ENCODE data around the gene UNC5A.

The UNC5A gene

GRCh38 chr5:176892663-176893062 lies 82.3 kb downstream of the UNC5A start:
- H3K9ac ChIP-seq (ENCODE audit: low read length): no peak overlapping the region
- no peak overlapping the region for H2AK5ac ChIP-seq (ENCODE audit: low read length)
- no peak overlapping the region for H2BK15ac ChIP-seq (replicated peaks; ENCODE audit: low read depth)
- no peak overlapping the region for H3K18ac ChIP-seq (ENCODE audit: low read length)
- H3K27me3 ChIP-seq (ENCODE audit: insufficient read depth, low read length, poor library complexity): no peaks in the 10 kb centered on the region
- H3K4me1 ChIP-seq (ENCODE audit: control insufficient read depth, low read depth, low read length): no peaks in the 10 kb centered on the region
- no peaks in the 10 kb centered on the region for H3K79me2 ChIP-seq (ENCODE audit: control insufficient read depth, insufficient read depth, low read length)
- H4K5ac ChIP-seq (ENCODE audit: low read length): no peak overlapping the region
- H3K23ac ChIP-seq (ENCODE audit: low read length): no peak overlapping the region
- H4K8ac ChIP-seq (ENCODE audit: low read depth, low read length): no peak overlapping the region
- no peak overlapping the region for H3K27ac ChIP-seq (ENCODE audit: low read depth, low read length)
- H3K36me3 ChIP-seq (ENCODE audit: control insufficient read depth, insufficient read depth, low read length): no peaks in the 10 kb centered on the region
- no peak overlapping the region for H3K56ac ChIP-seq (ENCODE audit: low read length)
- no peak overlapping the region for H2BK120ac ChIP-seq (ENCODE audit: low read depth, low read length)
- DNase-seq: no peak
- WGBS (ENCODE audit: extremely low coverage, insufficient coverage, low lambda C conversion rate): no CpG with 5 or more reads among the region's 3 CpGs
- no peak overlapping the region for H3K4me2 ChIP-seq (ENCODE audit: low read length)
- H3K4ac ChIP-seq (ENCODE audit: low read depth, low read length): no peak overlapping the region
- no peak overlapping the region for H2BK5ac ChIP-seq (ENCODE audit: low read length)
- no peaks in the 10 kb centered on the region for H3K79me1 ChIP-seq (ENCODE audit: low read length)
- no peak overlapping the region for H3K4me3 ChIP-seq (ENCODE audit: low read length)

- Histone ChIP-seq H3K4ac (ENCODE audit: low read depth, low read length) (no peak overlapping the region), H3K79me1 (ENCODE audit: low read length) (no peaks in the 10 kb centered on the region), H2BK15ac (replicated peaks; ENCODE audit: low read depth) (no peak overlapping the region), H2BK120ac (ENCODE audit: low read depth, low read length) (no peak overlapping the region), H3K36me3 (ENCODE audit: control insufficient read depth, insufficient read depth, low read length) (no peaks in the 10 kb centered on the region), H3K4me3 (ENCODE audit: low read length) (no peak overlapping the region), H3K4me2 (ENCODE audit: low read length) (no peak overlapping the region), H3K9ac (ENCODE audit: low read length) (no peak overlapping the region), H2BK5ac (ENCODE audit: low read length) (no peak overlapping the region), H3K27ac (ENCODE audit: low read depth, low read length) (no peak overlapping the region), H3K27me3 (ENCODE audit: insufficient read depth, low read length, poor library complexity) (no peaks in the 10 kb centered on the region), H3K18ac (ENCODE audit: low read length) (no peak overlapping the region), H4K5ac (ENCODE audit: low read length) (no peak overlapping the region), H3K79me2 (ENCODE audit: control insufficient read depth, insufficient read depth, low read length) (no peaks in the 10 kb centered on the region), H3K4me1 (ENCODE audit: control insufficient read depth, low read depth, low read length) (no peaks in the 10 kb centered on the region), H3K56ac (ENCODE audit: low read length) (no peak overlapping the region), H4K8ac (ENCODE audit: low read depth, low read length) (no peak overlapping the region), H2AK5ac (ENCODE audit: low read length) (no peak overlapping the region), H3K23ac (ENCODE audit: low read length) (no peak overlapping the region)
- no peak for DNase-seq
- no CpG with 5 or more reads among the region's 6 CpGs for WGBS (ENCODE audit: extremely low coverage, insufficient coverage, low lambda C conversion rate)
Observed at GRCh38 chr5:176894298-176894697, 83.9 kb downstream of the UNC5A start.

GRCh38 chr5:176895831-176896230 lies 85.5 kb downstream of the UNC5A start:
- Histone ChIP-seq H2AK5ac (ENCODE audit: low read length) (no peak overlapping the region), H3K23ac (ENCODE audit: low read length) (no peak overlapping the region), H3K18ac (ENCODE audit: low read length) (no peak overlapping the region), H2BK15ac (replicated peaks; ENCODE audit: low read depth) (no peak overlapping the region), H3K36me3 (ENCODE audit: control insufficient read depth, insufficient read depth, low read length) (no peaks in the 10 kb centered on the region), H3K79me1 (ENCODE audit: low read length) (no peaks in the 10 kb centered on the region), H3K4me3 (ENCODE audit: low read length) (no peak overlapping the region), H3K9ac (ENCODE audit: low read length) (no peak overlapping the region), H2BK120ac (ENCODE audit: low read depth, low read length) (no peak overlapping the region), H2BK5ac (ENCODE audit: low read length) (no peak overlapping the region), H4K8ac (ENCODE audit: low read depth, low read length) (no peak overlapping the region), H3K4me1 (ENCODE audit: control insufficient read depth, low read depth, low read length) (no peaks in the 10 kb centered on the region), H3K27ac (ENCODE audit: low read depth, low read length) (no peak overlapping the region), H3K4me2 (ENCODE audit: low read length) (no peak overlapping the region), H3K56ac (ENCODE audit: low read length) (no peak overlapping the region), H3K4ac (ENCODE audit: low read depth, low read length) (no peak overlapping the region), H3K27me3 (ENCODE audit: insufficient read depth, low read length, poor library complexity) (no peaks in the 10 kb centered on the region), H3K79me2 (ENCODE audit: control insufficient read depth, insufficient read depth, low read length) (no peaks in the 10 kb centered on the region), H4K5ac (ENCODE audit: low read length) (no peak overlapping the region)
- WGBS (ENCODE audit: extremely low coverage, insufficient coverage, low lambda C conversion rate): no CpG with 5 or more reads among the region's 4 CpGs
- DNase-seq: no peak

- Histone ChIP-seq H2AK5ac (ENCODE audit: low read length) (no peak overlapping the region), H3K4me2 (ENCODE audit: low read length) (no peak overlapping the region), H3K79me2 (ENCODE audit: control insufficient read depth, insufficient read depth, low read length) (no peaks in the 10 kb centered on the region), H3K79me1 (ENCODE audit: low read length) (no peaks in the 10 kb centered on the region), H3K4me1 (ENCODE audit: control insufficient read depth, low read depth, low read length) (no peaks in the 10 kb centered on the region), H3K36me3 (ENCODE audit: control insufficient read depth, insufficient read depth, low read length) (no peaks in the 10 kb centered on the region), H3K56ac (ENCODE audit: low read length) (no peak overlapping the region), H3K4ac (ENCODE audit: low read depth, low read length) (no peak overlapping the region), H3K4me3 (ENCODE audit: low read length) (no peak overlapping the region), H3K27me3 (ENCODE audit: insufficient read depth, low read length, poor library complexity) (no peaks in the 10 kb centered on the region), H4K5ac (ENCODE audit: low read length) (no peak overlapping the region), H2BK5ac (ENCODE audit: low read length) (no peak overlapping the region), H2BK120ac (ENCODE audit: low read depth, low read length) (no peak overlapping the region), H2BK15ac (replicated peaks; ENCODE audit: low read depth) (no peak overlapping the region), H3K27ac (ENCODE audit: low read depth, low read length) (no peak overlapping the region), H4K8ac (ENCODE audit: low read depth, low read length) (no peak overlapping the region), H3K23ac (ENCODE audit: low read length) (no peak overlapping the region), H3K18ac (ENCODE audit: low read length) (no peak overlapping the region), H3K9ac (ENCODE audit: low read length) (no peak overlapping the region)
- WGBS (ENCODE audit: extremely low coverage, insufficient coverage, low lambda C conversion rate): no CpG with 5 or more reads among the region's 3 CpGs
- no peak for DNase-seq
Observed at GRCh38 chr5:176897263-176897662, 86.9 kb downstream of the UNC5A start.

- no peak within 1 kb of the TSS for H3K27ac ChIP-seq (ENCODE audit: low read depth, low read length)
Observed at GRCh38 chr5:176899296-176899891, 89.0 kb downstream of the UNC5A start, which contains the start of gene HK3. Gene HK3 (minus strand): TSS chr5:176899346. CDS start chr5:176896159, 3,187 bp downstream.

More at GRCh38 chr5:176899296-176899891, 89.0 kb downstream of the UNC5A start, which contains the start of gene HK3:
- Histone ChIP-seq H3K18ac (ENCODE audit: low read length) (no peak within 1 kb of the TSS), H2BK5ac (ENCODE audit: low read length) (no peak within 1 kb of the TSS), H2BK15ac (replicated peaks; ENCODE audit: low read depth) (no peak within 1 kb of the TSS), H3K4me1 (ENCODE audit: control insufficient read depth, low read depth, low read length) (no peaks in the 10 kb centered on the region), H3K4ac (ENCODE audit: low read depth, low read length) (no peak within 1 kb of the TSS), H2AK5ac (ENCODE audit: low read length) (no peak within 1 kb of the TSS), H3K23ac (ENCODE audit: low read length) (no peak within 1 kb of the TSS), H4K8ac (ENCODE audit: low read depth, low read length) (no peak within 1 kb of the TSS), H3K27me3 (ENCODE audit: insufficient read depth, low read length, poor library complexity) (no peaks in the 10 kb centered on the region), H3K56ac (ENCODE audit: low read length) (no peak within 1 kb of the TSS), H3K79me2 (ENCODE audit: control insufficient read depth, insufficient read depth, low read length) (no peaks in the 10 kb centered on the region), H2BK120ac (ENCODE audit: low read depth, low read length) (no peak within 1 kb of the TSS), H3K9ac (ENCODE audit: low read length) (no peak within 1 kb of the TSS), H3K4me3 (ENCODE audit: low read length) (no peak within 1 kb of the TSS), H3K4me2 (ENCODE audit: low read length) (no peak within 1 kb of the TSS), H3K36me3 (ENCODE audit: control insufficient read depth, insufficient read depth, low read length) (peaks cover 6% of the 10 kb centered on the region), H4K5ac (ENCODE audit: low read length) (no peak within 1 kb of the TSS), H3K79me1 (ENCODE audit: low read length) (no peaks in the 10 kb centered on the region)
- no CpG with 5 or more reads among the region's 9 CpGs for WGBS (ENCODE audit: extremely low coverage, insufficient coverage, low lambda C conversion rate)
- no peak for DNase-seq
